MM.1S (cell line): Measurements from ENCODE around the gene KIN.

Experiments used
- EZH2 ChIP-seq: fragments of 300-600 bp; sonication (generic); optimal IDR thresholded peaks from 2 replicates; pipeline ENCODE3; 2017; ENCODE audit warnings: low read depth, mild to moderate bottlenecking, antibody characterized with exemption, low read length, mixed read lengths
- EZH2phosphoT487 ChIP-seq: fragments of 300-600 bp; sonication (generic); IDR thresholded peaks from 2 replicates; pipeline ENCODE4 v1.6.1; 2018; ENCODE audit warnings: antibody characterized with exemption, low read length
- TF ChIP-seq, protein P1 (sequence below): fragments of 300-600 bp; sonication (generic); IDR thresholded peaks from 2 replicates; pipeline ENCODE4 v1.5.1; 2016; ENCODE audit warnings: antibody characterized with exemption, low read length, mixed read lengths

DNA sequence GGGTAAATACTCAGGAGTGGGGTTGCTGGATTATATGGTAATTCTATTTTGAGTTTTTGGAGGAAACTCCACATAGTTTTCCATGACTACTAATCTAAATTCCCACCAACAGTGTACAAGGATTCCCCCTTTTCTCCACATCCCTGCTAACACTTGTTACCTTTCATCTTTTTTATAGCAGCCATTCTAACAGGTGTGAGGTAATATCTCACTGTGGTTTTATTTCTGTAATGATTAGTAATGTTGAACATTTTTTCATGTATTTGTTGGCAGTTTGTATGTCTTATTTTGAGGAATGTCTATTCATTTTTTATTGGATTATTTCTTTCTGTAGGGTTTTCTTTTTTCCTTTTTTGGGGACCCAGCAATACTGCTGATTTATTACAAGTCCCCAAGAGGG lies 45.4 kb upstream of the KIN start:
- TF ChIP-seq EZH2phosphoT487 (no peak), EZH2 (no peak)
- TF ChIP-seq, protein P1, sequence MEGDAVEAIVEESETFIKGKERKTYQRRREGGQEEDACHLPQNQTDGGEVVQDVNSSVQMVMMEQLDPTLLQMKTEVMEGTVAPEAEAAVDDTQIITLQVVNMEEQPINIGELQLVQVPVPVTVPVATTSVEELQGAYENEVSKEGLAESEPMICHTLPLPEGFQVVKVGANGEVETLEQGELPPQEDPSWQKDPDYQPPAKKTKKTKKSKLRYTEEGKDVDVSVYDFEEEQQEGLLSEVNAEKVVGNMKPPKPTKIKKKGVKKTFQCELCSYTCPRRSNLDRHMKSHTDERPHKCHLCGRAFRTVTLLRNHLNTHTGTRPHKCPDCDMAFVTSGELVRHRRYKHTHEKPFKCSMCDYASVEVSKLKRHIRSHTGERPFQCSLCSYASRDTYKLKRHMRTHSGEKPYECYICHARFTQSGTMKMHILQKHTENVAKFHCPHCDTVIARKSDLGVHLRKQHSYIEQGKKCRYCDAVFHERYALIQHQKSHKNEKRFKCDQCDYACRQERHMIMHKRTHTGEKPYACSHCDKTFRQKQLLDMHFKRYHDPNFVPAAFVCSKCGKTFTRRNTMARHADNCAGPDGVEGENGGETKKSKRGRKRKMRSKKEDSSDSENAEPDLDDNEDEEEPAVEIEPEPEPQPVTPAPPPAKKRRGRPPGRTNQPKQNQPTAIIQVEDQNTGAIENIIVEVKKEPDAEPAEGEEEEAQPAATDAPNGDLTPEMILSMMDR: no peak
